GM12872 (cell line): Measurements from ENCODE around the gene MITF.

Experiments used
- CTCF ChIP-seq: IDR thresholded peaks from 3 replicates; pipeline ENCODE4 v1.5.1; 2011; ENCODE audit warnings: low read depth, mild to moderate bottlenecking, low read length, moderate library complexity; ENCODE audit not compliant: insufficient read depth

Gene MITF

GRCh38 chr3:69770219-69770618, 31.0 kb downstream of the MITF start:
- TF ChIP-seq CTCF = no peak

GRCh38 chr3:69770976-69771634, 31.8 kb downstream of the MITF start:
- TF ChIP-seq CTCF = no peak

GRCh38 chr3:69772152-69772867, 33.0 kb downstream of the MITF start:
- no peak for TF ChIP-seq CTCF

- no peak for TF ChIP-seq CTCF
Observed at GRCh38 chr3:69774029-69774428, 34.8 kb downstream of the MITF start.

- TF ChIP-seq CTCF = no peak
Observed at GRCh38 chr3:69775751-69776150, 36.5 kb downstream of the MITF start.

- no peak for TF ChIP-seq CTCF
Observed at GRCh38 chr3:69776289-69776688, 37.0 kb downstream of the MITF start.

GRCh38 chr3:69776920-69777581, 37.8 kb downstream of the MITF start:
- no peak for TF ChIP-seq CTCF
